Stimulated activated CD4-positive, alpha-beta T cell treated with anti-CD3 and anti-CD28 coated beads, Interleukin-12 subunit alpha, Interleukin-12 subunit beta, amount 100 ng/mL, for 4 hours (primary cell): ENCODE measurements around the gene RIBC2.
"Not testable (repeated sequence)": the region's sequence is repeated elsewhere in the genome, so short reads cannot be mapped to it uniquely, and the experiment has no call there.

Source experiments
- DNase-seq: peaks from one replicate; pipeline ENCODE4 v3.0.0-alpha.2; 2020

RIBC2 gene

GRCh38 chr22:45425531-45426265 lies 12.2 kb downstream of the RIBC2 start:
- no peak for DNase-seq

DNA sequence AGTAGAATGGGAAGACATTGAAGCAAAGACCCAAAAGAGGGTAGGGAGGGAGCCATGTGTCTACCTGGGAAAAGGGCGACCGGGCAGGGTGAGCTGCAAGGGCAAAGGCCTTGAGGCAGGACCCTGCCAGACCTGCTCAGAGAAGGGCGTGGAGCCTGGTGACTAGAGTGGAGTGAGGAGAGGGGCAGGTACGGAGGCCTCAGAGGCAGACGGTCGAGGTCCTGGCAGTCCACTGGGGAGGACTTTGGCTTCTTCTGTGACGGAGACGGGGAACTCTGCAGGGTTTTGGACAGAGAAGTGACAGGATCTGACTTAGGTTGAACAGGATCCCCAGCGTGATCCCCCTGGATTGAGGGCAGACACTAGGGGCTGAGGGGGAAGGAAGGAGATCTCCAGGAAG lies 12.9 kb downstream of the RIBC2 start:
- no peak for DNase-seq

DNA sequence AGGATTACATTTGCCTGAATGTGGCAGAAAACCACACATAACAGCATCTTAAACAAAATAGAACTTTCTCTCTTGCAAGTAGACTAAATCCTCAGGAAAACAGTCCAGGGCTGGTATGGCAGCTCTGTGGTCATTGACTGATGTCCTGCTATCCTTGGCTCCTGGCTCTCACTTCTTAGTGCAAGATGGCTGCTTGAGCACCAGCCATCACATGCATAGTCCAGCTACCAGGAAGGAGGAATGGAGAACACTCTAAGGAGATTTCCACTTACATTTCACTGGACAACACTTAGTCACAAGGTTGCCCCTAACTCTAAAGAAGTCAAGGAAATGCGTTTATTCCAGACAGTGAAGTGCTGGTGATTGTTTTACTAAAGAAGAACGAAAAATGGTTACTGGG lies 13.6 kb downstream of the RIBC2 start:
- no peak for DNase-seq

- DNase-seq: no peak
These were observed 15.2 kb downstream of the RIBC2 start for GRCh38 chr22:45428391-45429385.

- no peak for DNase-seq
These were observed 15.9 kb downstream of the RIBC2 start for GRCh38 chr22:45429424-45429823.

GRCh38 chr22:45429981-45430775 lies 16.7 kb downstream of the RIBC2 start:
- no peak for DNase-seq

GRCh38 chr22:45430871-45431270 lies 17.4 kb downstream of the RIBC2 start:
- no peak for DNase-seq

GRCh38 chr22:45434981-45435380 lies 21.5 kb downstream of the RIBC2 start:
- DNase-seq: no peak

GRCh38 chr22:45435544-45436139 lies 22.1 kb downstream of the RIBC2 start:
- DNase-seq: peak; percentile 77

DNA sequence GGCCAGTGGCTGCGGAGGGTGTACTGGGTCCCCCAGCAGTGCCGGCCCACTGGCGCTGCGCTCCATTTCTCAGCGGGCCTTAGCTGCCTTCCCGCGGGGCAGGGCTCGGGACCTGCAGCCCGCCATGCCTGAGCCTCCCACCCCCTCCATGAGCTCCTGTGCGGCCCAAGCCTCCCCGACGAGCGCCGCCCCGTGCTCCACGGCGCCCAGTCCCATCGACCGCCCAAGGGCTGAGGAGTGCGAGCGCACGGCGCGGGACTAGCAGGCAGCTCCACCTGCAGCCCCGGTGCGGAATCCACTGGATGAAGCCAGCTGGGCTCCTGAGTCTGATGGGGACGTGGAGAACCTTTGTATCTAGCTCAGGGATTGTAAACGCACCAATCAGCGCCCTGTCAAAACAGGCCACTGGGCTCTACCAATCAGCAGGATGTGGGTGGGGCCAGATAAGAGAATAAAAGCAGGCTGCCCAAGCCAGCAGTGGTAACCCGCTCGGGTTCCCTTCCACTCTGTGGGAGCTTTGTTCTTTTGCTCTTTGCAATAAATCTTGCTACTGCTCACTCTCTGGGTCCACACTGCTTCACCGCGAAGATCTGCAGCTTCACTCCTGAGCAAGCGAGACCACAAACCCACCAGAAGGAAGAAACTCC lies 23.5 kb downstream of the RIBC2 start:
- DNase-seq: not testable (repeated sequence)

DNA sequence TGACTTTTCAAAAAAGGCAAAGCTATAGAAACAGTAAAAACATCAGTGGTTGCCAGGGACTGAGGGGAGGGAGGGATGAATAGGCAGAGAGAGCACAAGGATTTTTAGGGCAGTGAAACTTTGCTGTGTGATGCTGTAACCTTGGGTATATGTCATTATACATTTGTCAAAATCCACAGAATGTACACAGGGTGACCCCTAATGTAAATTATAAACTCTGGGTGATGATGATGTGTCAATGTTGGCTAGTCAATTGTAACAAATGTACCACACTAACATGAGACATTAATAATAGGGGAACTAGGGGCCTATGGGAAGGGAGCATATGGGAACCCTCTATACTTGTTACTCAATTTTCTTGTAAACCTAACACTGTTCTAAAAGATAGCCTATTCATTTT lies 24.8 kb downstream of the RIBC2 start:
- no peak for DNase-seq

DNA sequence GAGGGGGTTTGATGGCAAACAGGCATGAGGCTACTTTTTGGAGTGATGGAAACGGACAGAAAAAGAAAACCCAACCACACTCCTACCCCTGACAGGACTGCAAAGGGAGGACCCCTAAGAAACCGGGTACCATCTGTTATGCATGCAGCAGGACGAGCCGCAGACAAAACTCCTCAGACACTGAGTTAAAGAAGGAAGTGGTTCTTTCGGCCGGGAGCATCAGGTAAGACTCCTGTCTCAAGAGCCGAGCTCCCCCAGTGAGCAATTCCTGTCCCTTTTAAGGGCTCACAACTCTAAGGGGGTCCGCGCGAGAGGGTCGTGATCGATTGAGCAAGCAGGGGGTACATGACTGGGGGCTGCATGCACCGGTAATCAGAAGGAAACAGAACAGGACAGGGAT lies 27.2 kb downstream of the RIBC2 start:
- not testable (repeated sequence) for DNase-seq

GRCh38 chr22:45441138-45441537 lies 27.6 kb downstream of the RIBC2 start:
- peak; percentile 12 for DNase-seq

DNA sequence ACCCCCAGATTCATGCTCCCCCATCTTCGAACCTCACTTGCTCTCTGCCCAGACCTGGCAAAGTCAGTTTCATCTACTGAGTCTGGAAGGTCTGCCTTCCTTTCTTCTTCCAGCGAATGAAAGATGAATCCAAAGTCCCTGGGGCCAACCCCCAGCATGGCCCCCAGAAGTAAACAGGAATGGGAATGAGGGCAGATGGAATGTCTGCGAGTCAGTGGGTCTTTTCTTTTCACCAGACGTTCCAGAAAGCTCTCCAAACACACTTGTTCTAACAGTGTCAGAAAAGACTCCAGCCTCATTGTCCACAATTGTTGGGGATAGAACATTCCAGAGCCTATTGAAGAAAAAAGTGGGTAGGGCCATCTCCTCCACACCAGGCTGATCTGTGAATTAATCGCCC lies 28.6 kb downstream of the RIBC2 start:
- DNase-seq: no peak

DNA sequence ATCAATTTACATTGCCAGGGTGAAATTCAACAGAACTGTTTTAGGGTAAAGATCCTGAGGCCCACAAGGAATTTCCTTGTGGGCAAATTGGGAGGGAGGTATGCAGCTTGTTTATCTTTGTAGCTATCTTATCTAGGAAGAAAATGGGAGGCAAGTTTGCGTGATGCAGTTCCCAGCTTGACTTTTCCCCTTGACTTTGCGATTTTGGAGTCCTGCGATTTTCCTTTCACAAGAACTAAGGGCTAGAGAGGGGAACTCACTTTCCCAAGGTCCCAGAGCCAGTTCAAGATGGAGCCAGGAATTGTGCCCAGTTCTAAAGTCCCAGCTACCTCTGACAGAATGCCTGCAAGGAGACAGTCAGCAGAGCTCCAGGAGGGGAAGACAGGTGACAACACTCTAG lies 30.7 kb downstream of the RIBC2 start:
- DNase-seq: no peak

GRCh38 chr22:45445031-45445710 lies 31.7 kb downstream of the RIBC2 start:
- DNase-seq: no peak

DNA sequence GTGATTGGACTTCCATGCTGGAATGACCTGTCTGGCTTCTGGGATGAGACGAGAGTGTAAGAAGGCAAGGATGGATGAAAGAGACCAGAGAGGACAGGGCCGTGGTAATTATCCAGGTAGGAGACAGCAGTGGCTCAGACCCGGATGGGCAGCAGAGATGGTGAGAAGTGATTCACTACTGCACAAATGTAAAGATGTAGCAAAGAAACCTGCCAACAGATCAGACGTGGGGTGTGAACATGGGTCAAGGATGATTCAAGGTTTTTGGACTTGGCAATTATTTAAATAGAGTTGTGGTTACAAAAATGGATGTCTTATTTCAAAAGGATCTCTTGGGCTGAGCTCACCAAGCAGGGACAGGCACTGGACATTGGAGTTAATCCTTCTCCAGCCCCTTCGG lies 32.7 kb downstream of the RIBC2 start:
- DNase-seq: no peak

GRCh38 chr22:45447596-45447995 lies 34.1 kb downstream of the RIBC2 start:
- DNase-seq: not testable (repeated sequence)

DNA sequence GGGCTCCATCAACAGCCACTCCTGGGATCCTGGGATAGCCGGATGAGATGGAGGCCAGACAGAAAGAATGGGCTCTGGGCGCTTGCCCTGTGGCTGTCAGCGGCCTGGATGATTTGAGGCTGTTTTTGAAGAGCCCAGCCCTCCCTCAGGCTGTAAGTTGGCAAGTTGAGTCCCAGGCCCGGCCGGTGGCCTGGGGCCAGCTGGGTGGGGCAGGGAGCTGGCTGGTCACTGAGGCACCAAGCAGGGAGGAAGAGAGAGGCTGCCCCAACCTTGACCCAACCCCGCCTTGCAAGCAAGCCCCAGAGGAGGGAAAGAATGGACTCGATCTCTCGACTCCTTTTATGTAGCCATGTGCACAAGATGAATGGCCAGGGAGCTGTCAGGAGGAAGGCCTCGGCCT lies 34.9 kb downstream of the RIBC2 start:
- no peak for DNase-seq

DNA sequence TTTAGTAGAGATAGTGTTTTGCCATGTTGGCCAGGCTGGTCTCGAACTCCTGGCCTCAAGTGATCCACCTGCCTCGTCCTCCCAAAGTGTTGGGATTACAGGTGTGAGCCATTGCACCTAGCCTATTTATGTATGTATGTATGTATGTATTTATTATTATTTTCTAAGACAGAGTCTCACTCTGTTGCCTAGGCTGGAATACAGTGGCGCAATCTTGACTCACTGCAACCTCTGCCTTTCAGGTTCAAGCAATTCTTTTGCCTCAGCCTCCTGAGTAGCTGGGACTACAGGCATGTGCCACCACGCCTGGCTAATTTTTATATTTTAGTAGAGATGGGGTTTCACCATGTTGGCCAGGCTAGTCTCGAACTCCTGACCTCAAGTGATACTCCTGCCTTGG lies 35.9 kb downstream of the RIBC2 start:
- not testable (repeated sequence) for DNase-seq

DNA sequence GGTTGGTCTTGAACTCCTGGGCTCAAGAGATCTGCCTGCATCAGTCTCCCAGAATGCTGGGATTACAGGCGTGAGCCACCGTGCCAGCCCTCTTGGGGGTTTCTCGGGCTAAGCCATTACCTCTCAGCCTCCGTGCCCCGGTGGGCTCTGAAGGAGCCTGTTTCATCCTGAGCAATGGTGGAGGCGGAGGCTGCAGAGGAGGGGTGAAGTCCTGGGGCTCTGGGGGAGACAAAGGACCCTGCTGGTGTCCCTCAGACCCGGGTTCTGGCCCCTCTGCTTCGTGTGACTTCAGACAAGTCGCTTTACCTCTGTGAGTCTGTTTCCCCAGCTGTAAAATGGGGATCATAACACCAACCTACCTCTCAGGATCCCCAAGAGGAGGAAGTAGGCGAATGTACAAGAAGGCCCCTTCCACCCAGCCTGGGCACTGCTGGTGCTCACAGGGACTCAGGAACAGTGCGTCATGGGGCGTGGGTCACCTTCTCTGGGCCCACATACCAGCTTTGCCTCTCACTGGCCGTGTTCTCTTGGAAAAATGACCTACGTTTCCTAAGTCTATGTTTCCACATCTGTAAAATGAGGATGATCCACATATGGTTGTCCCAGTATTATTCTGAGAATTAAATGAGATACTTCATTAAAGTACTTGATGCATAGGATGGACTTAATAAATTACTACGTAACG lies 36.8 kb downstream of the RIBC2 start:
- no peak for DNase-seq
